ENCODE measurements around the gene RCOR1.
A peak's percentile ranks its signal among the peaks of the same experiment; 100 is the strongest.
"Not testable (repeated sequence)": the region's sequence is repeated elsewhere in the genome, so short reads cannot be mapped to it uniquely, and the experiment has no call there.

RCOR1 gene

GRCh38 chr14:102593061-102593824 lies 794 bp downstream of the RCOR1 start:
- DNase-seq = peak; percentile 21 to 65 (median 52)

GRCh38 chr14:102593825-102594137 lies 1.3 kb downstream of the RCOR1 start:
- DNase-seq = no peak

GRCh38 chr14:102594514-102595175 lies 2.2 kb downstream of the RCOR1 start:
- DNase-seq = peak in 3 of 5 donors; percentile 17 to 74 (median 52)

- no peak for DNase-seq
Observed at GRCh38 chr14:102601378-102601925, 9.0 kb downstream of the RCOR1 start.

GRCh38 chr14:102602421-102603292 lies 10.2 kb downstream of the RCOR1 start:
- no peak for DNase-seq

GRCh38 chr14:102603293-102603907 lies 11.0 kb downstream of the RCOR1 start:
- no peak for DNase-seq

- no peak for DNase-seq
Observed at GRCh38 chr14:102604183-102604582, 11.7 kb downstream of the RCOR1 start.

- DNase-seq = no peak
Observed at GRCh38 chr14:102605029-102605428, 12.6 kb downstream of the RCOR1 start.

- DNase-seq = peak in 1 of 5 donors; percentile 22
Observed at GRCh38 chr14:102606296-102606695, 13.8 kb downstream of the RCOR1 start.

GRCh38 chr14:102608064-102608446 lies 15.6 kb downstream of the RCOR1 start:
- no peak for DNase-seq

- DNase-seq = no peak
Observed at GRCh38 chr14:102610968-102611811, 18.7 kb downstream of the RCOR1 start.

- no peak for DNase-seq
Observed at GRCh38 chr14:102616318-102616717, 23.9 kb downstream of the RCOR1 start.

- no peak for DNase-seq
Observed at GRCh38 chr14:102616799-102617198, 24.4 kb downstream of the RCOR1 start.

GRCh38 chr14:102619012-102619411 lies 26.6 kb downstream of the RCOR1 start:
- DNase-seq = not testable (repeated sequence)

GRCh38 chr14:102620413-102620812 lies 28.0 kb downstream of the RCOR1 start:
- DNase-seq = no peak

GRCh38 chr14:102622262-102622885 lies 29.9 kb downstream of the RCOR1 start:
- DNase-seq = no peak

GRCh38 chr14:102624666-102625065 lies 32.2 kb downstream of the RCOR1 start:
- no peak for DNase-seq

GRCh38 chr14:102625564-102626296 lies 33.3 kb downstream of the RCOR1 start:
- no peak for DNase-seq

GRCh38 chr14:102626530-102626929 lies 34.1 kb downstream of the RCOR1 start:
- no peak for DNase-seq

- DNase-seq = no peak
Observed at GRCh38 chr14:102629011-102629444, 36.6 kb downstream of the RCOR1 start.
